A549 (cell line): ENCODE results near the gene SLC16A3.

Experiments used
- CBX2 ChIP-seq: fragments of 200-600 bp; sonication (generic); IDR thresholded peaks from 2 replicates; pipeline ENCODE4 v1.6.1; 2016; ENCODE audit warnings: low read depth, mild to moderate bottlenecking, borderline replicate concordance
- POLR2AphosphoS2 ChIP-seq: conservative IDR thresholded peaks from 2 replicates; pipeline ENCODE4 v1.6.1; 2012; ENCODE audit warnings: low read length, improper control_type of control experiment, inconsistent platforms
- TF ChIP-seq, protein P1 (sequence below): fragments of >200 bp; sonication (Bioruptor Twin); formaldehyde crosslinking; IDR thresholded peaks from 3 replicates; pipeline ENCODE4 v1.5.1; 2016

DNA sequence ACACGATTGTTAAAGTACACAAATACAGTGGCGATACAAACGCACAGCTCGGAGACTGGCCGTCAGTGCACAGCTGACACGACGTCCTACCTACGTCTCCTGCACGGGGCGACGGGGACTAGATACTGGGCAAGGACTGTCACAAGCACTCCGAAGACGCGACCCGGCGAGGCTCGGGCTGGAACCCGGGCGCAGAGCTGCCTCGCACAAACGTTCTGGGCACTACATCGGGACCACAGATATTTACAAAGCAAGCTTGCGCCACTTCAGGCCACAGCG, 13.8 kb downstream of the SLC16A3 start:
- TF ChIP-seq CBX2, result no peak
- TF ChIP-seq, protein P1, sequence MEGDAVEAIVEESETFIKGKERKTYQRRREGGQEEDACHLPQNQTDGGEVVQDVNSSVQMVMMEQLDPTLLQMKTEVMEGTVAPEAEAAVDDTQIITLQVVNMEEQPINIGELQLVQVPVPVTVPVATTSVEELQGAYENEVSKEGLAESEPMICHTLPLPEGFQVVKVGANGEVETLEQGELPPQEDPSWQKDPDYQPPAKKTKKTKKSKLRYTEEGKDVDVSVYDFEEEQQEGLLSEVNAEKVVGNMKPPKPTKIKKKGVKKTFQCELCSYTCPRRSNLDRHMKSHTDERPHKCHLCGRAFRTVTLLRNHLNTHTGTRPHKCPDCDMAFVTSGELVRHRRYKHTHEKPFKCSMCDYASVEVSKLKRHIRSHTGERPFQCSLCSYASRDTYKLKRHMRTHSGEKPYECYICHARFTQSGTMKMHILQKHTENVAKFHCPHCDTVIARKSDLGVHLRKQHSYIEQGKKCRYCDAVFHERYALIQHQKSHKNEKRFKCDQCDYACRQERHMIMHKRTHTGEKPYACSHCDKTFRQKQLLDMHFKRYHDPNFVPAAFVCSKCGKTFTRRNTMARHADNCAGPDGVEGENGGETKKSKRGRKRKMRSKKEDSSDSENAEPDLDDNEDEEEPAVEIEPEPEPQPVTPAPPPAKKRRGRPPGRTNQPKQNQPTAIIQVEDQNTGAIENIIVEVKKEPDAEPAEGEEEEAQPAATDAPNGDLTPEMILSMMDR, result no peak
- no peak for TF ChIP-seq POLR2AphosphoS2
